GM18507 (cell line): Measurements from ENCODE around the gene PDIA3.
"Not testable (repeated sequence)": the region's sequence is repeated elsewhere in the genome, so short reads cannot be mapped to it uniquely, and the experiment has no call there.

Experiments
- DNase-seq: peaks from one replicate; pipeline ENCODE4 v3.0.0; 2011; ENCODE audit warnings: low read depth; ENCODE audit not compliant: insufficient read length; ENCODE audit errors: extremely low spot score
- FAIRE-seq: peaks from 2 replicates; lab custom pipeline; 2011; peaks lifted over from hg19 to GRCh38; lab: Jason Lieb, UNC

Gene PDIA3

GRCh38 chr15:43775411-43775965, 29.2 kb downstream of the PDIA3 start:
- DNase-seq (no peak), FAIRE-seq (no peak)

DNA sequence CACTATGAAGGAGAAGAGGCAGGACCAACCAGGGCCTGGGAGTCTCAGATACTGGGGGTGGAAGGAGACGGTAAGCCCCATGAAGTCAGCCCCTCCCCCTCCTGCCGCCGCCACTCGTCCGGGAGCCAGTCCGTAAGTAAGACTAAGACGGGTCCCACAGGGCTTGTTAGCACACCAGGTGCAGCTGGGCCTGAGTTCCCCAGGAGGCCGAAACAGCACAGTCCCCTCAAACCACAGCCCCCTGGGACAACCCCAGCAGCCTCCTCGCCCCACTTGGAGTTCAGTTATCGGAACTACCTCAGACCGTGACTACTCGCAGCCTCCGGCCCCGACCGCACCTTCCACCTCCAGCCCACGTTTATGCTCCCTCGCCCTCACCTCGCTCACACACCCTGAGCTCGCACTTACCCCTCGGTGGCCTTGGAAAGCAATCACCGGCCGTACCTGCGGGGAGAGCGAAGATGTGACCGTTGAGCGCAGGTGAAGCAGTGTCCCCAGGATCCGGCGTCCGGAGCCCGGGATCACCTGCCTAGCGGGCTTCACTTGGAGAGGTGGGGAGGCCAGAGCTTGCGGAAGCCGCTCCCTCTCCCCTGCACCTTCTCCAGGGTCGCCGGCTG, 30.0 kb downstream of the PDIA3 start:
- DNase-seq: no peak
- peak; percentile 96 for FAIRE-seq

GRCh38 chr15:43776718-43777266, 30.6 kb downstream of the PDIA3 start, which contains the start of gene ELL3:
ELL3 (minus strand) TSS chr15:43776966; CDS start chr15:43776901, 65 bp downstream.
- DNase-seq (no peak), FAIRE-seq (no peak)

DNA sequence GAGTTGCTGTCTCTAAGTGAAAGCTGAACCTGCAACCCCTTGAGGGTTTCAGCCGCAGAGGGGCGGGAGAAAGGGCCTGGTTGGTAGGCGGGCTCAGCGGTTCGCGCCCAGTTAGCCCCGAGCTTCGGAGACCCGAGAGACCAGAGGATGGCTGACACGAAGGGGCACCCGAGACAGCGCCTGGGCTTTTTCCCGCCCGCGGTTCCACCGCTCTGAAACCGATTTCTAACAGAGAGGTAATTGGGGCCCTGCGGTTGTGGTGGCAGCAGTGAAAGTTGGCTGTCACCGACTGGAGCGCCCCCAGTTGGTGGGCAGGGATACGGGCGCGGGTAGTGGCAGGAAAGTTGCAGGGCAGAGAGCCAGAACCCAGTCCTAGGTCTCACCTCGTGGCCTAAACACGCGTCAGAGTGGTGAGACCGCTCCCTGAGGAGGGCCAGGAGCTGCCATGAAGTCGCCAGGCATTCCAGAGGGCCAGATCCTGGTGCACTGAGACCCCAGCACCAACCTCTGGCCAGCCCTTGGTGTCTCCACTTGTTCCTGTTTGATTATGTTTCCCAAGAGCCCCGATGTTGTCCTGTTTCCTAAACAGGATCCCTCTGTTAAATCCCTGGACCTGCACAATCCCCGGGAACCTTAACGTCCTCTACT, 31.2 kb downstream of the PDIA3 start:
- DNase-seq (no peak), FAIRE-seq (peak; percentile 88)

DNA sequence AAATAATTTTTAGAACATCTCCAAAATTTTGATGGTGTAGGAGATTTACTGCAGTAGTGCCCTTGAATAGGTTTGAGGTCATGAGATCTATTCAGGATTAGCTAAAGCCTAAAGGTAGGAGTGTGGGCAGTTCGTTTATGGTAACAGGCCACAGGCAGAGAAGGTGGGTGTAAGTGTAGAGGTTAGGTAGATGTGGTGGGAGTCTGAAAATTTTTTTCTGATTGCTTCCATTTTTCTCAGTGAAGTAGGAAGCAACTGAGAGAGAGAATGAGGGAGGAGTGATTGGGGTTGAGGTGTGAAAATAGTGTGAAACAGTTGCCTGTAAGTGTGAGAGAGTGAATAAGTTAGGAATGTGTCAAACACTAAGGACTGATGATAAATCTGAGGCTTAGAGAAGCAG, 32.8 kb downstream of the PDIA3 start:
- no peak for FAIRE-seq
- DNase-seq: no peak

DNA sequence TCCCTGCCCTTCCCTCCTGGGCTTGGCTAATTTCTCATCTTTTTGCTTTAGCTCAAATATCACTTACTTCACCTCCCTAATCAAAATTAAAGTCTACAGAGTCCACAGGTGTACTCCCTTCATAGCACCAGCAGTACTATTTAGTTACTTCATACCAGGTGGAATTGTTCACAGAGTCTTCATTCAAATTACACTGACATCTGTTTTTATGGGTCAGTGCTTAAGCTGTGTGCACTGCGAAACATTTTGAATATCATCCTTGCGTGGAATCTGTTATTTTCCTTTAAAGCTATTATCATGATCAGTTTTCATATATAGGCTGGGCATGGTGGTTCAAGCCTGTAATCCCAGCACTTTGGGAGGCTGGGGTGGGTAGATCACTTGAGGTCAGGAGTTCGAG, 43.2 kb downstream of the PDIA3 start:
- no peak for FAIRE-seq
- no peak for DNase-seq

- FAIRE-seq: peak; percentile 97
These were observed 45.9 kb downstream of the PDIA3 start, which contains the start of gene SERF2 for GRCh38 chr15:43791993-43792760. SERF2 (plus strand) TSS chr15:43792320; CDS start chr15:43792377, 57 bp downstream.

GRCh38 chr15:43792761-43793476, 46.7 kb downstream of the PDIA3 start:
- no peak for FAIRE-seq
- no peak for DNase-seq

More at GRCh38 chr15:43791993-43792760, 45.9 kb downstream of the PDIA3 start, which contains the start of gene SERF2:
- peak; percentile 94 for DNase-seq

- DNase-seq (no peak), FAIRE-seq (no peak)
These were observed 47.4 kb downstream of the PDIA3 start for GRCh38 chr15:43793647-43794046.

- FAIRE-seq (no peak), DNase-seq (no peak)
These were observed 48.2 kb downstream of the PDIA3 start for GRCh38 chr15:43794269-43795037.

DNA sequence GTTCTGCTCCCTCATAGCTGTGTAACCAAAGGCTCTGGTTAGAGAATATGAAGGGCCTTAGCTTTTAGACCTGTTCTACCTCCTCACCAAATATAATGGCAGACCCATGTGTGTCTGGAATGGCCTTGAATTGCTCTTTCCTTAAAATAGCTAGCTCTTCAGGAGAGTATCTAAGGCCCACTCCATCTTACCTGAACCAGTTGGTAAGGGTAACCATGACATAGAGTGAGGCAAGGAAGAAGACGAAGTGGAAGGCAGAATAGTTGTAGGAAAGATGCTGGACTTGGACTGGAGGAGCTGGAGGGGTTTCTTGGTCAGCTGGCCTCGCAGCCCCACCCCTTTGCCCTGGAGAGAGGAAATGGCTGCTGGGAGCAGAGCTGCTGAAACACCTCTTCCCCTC, 49.0 kb downstream of the PDIA3 start:
- FAIRE-seq: no peak

GRCh38 chr15:43795997-43796396, 49.8 kb downstream of the PDIA3 start:
- no peak for FAIRE-seq

More for the DNA sequence above, 49.0 kb downstream of the PDIA3 start:
- no peak for DNase-seq

DNA sequence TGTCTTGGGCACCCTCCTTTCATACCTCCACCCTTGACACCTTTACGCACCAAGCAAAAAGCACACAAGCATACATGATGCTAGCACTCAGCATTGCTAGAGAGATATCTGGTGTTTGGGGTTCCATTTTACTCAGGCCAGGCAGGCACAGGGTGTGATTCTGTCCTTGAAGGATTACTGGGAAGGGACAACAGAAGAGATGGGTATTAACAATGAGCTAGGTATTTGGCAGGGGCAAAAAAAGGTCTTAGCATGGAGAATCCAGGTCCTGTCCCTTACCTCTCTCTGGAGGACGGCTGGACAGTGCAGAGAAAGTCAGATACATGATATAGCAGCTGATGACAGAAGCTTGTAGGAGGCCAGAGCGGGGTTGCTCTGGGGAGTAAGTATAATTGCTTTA, 50.3 kb downstream of the PDIA3 start:
- no peak for DNase-seq
- no peak for FAIRE-seq

More at GRCh38 chr15:43795997-43796396, 49.8 kb downstream of the PDIA3 start:
- no peak for DNase-seq

GRCh38 chr15:43799209-43799944, 53.1 kb downstream of the PDIA3 start:
- DNase-seq: no peak
- no peak for FAIRE-seq

DNA sequence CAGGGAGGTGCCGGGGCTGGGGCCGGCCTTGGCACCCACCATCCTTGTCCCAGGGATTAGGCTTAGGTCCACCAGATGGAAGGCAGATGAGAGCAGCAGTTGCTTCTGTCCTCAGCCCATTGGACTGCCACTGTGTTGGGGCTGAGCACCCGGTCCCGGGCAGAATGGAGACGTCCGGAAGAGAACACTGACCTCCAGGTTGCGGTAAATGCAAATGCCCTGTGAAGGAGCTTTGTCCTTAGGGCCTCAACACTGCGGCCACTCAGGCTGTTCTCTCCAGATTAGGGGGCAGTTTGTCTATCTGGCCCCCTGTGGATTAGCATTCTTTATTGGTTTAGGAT, 53.7 kb downstream of the PDIA3 start, which contains the start of gene SERINC4:
SERINC4 (minus strand) TSS at position 276 of the 341 bp plus-strand sequence; CDS start at position 42, 234 bp downstream.
- no peak for DNase-seq
- FAIRE-seq: no peak

- peak; percentile 90 for FAIRE-seq
- peak; percentile 76 for DNase-seq
These were observed 54.3 kb downstream of the PDIA3 start, which contains the start of gene HYPK for GRCh38 chr15:43800286-43801141. HYPK (plus strand) TSS chr15:43800599; CDS start chr15:43800623, 24 bp downstream.

DNA sequence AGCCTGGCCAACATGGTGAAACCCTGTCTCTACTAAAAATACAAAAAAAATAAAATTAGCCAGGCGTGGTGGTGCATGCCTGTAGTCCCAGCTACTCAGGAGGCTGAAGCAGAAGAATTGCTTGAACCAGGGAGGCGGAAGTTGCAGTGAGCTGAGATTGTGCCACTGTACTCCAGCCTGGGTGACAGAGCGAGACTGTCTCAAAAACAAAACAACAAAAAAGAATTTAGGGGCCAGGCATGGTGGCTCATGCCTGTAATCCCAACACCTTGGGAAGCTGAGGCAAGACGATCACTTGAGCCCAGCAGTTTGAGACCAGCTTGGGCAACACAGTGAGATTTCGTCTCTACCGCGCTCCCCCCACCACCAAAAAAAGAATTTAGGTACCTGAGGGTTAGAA, 56.4 kb downstream of the PDIA3 start:
- not testable (repeated sequence) for DNase-seq, FAIRE-seq
